ENCODE results near the gene SETBP1.

Gene SETBP1

GRCh38 chr18:45073556-45073955 is 392.9 kb downstream of the SETBP1 start:
- Histone ChIP-seq H3K79me2 (ENCODE audit: insufficient read depth, low read length) (no peaks in the 10 kb centered on the region), H3K36me3 (ENCODE audit: insufficient read depth, low read length) (no peaks in the 10 kb centered on the region), H3K27me3 (ENCODE audit: insufficient read depth, low read length) (no peaks in the 10 kb centered on the region), H3K9ac (ENCODE audit: low read length) (no peak overlapping the region), H3K27ac (ENCODE audit: low read depth, low read length, poor library complexity, severe bottlenecking) (no peak overlapping the region), H3K4me3 (ENCODE audit: low read depth, low read length, poor library complexity, severe bottlenecking) (no peak overlapping the region), H2AFZ (ENCODE audit: low read length) (no peak overlapping the region), H3K9me2 (ENCODE audit: low read depth, low read length) (no peaks in the 10 kb centered on the region), H3K9me3 (ENCODE audit: low read length) (no peaks in the 10 kb centered on the region), H4K20me1 (ENCODE audit: insufficient read depth, low read length) (no peaks in the 10 kb centered on the region), H3F3A (ENCODE audit: insufficient read depth, low read length) (no peaks in the 10 kb centered on the region), H3K4me2 (ENCODE audit: low read length) (no peak overlapping the region), H3K4me1 (ENCODE audit: insufficient read depth, low read length, severe bottlenecking) (no peaks in the 10 kb centered on the region)
- no peak for TF ChIP-seq EZH2 (IDR thresholded peaks at IDR 0.05; ENCODE audit: borderline replicate concordance, low read length)
- no peak for TF ChIP-seq CTCF (IDR thresholded peaks at IDR 0.05; ENCODE audit: low read length)

GRCh38 chr18:45081566-45082181 is 401.0 kb downstream of the SETBP1 start:
- Histone ChIP-seq H3K36me3 (ENCODE audit: insufficient read depth, low read length) (no peaks in the 10 kb centered on the region), H3K9me2 (ENCODE audit: low read depth, low read length) (no peaks in the 10 kb centered on the region), H3K9me3 (ENCODE audit: low read length) (peaks cover 6% of the 10 kb centered on the region; the same call in 1 of the 2 replicates), H3K79me2 (ENCODE audit: insufficient read depth, low read length) (no peaks in the 10 kb centered on the region), H3K4me3 (ENCODE audit: low read depth, low read length, poor library complexity, severe bottlenecking) (no peak overlapping the region), H3K27ac (ENCODE audit: low read depth, low read length, poor library complexity, severe bottlenecking) (no peak overlapping the region), H2AFZ (ENCODE audit: low read length) (no peak overlapping the region), H3F3A (ENCODE audit: insufficient read depth, low read length) (no peaks in the 10 kb centered on the region), H3K9ac (ENCODE audit: low read length) (no peak overlapping the region), H3K4me2 (ENCODE audit: low read length) (no peak overlapping the region), H4K20me1 (ENCODE audit: insufficient read depth, low read length) (no peaks in the 10 kb centered on the region), H3K27me3 (ENCODE audit: insufficient read depth, low read length) (peaks cover 4% of the 10 kb centered on the region; the same call in 1 of the 2 replicates), H3K4me1 (ENCODE audit: insufficient read depth, low read length, severe bottlenecking) (no peaks in the 10 kb centered on the region)
- no peak for TF ChIP-seq EZH2 (IDR thresholded peaks at IDR 0.05; ENCODE audit: borderline replicate concordance, low read length)
- TF ChIP-seq CTCF (IDR thresholded peaks at IDR 0.05; ENCODE audit: low read length) = no peak

- H3K9me2 ChIP-seq (ENCODE audit: low read depth, low read length) = no peaks in the 10 kb centered on the region
- no peak overlapping the region for H3K27ac ChIP-seq (ENCODE audit: low read depth, low read length, poor library complexity, severe bottlenecking)
- H3K4me3 ChIP-seq (ENCODE audit: low read depth, low read length, poor library complexity, severe bottlenecking) = no peak overlapping the region
- no peak overlapping the region for H3K9ac ChIP-seq (ENCODE audit: low read length)
- peaks cover 4% of the 10 kb centered on the region; the same call in 1 of the 2 replicates for H3K27me3 ChIP-seq (ENCODE audit: insufficient read depth, low read length)
- no peaks in the 10 kb centered on the region for H3K36me3 ChIP-seq (ENCODE audit: insufficient read depth, low read length)
- H3K4me2 ChIP-seq (ENCODE audit: low read length) = no peak overlapping the region
- H3K9me3 ChIP-seq (ENCODE audit: low read length) = peaks cover 6% of the 10 kb centered on the region; the same call in 1 of the 2 replicates
- H4K20me1 ChIP-seq (ENCODE audit: insufficient read depth, low read length) = no peaks in the 10 kb centered on the region
- no peaks in the 10 kb centered on the region for H3K4me1 ChIP-seq (ENCODE audit: insufficient read depth, low read length, severe bottlenecking)
- no peaks in the 10 kb centered on the region for H3F3A ChIP-seq (ENCODE audit: insufficient read depth, low read length)
- H3K79me2 ChIP-seq (ENCODE audit: insufficient read depth, low read length) = no peaks in the 10 kb centered on the region
- no peak for TF ChIP-seq EZH2 (IDR thresholded peaks at IDR 0.05; ENCODE audit: borderline replicate concordance, low read length)
- no peak for TF ChIP-seq CTCF (IDR thresholded peaks at IDR 0.05; ENCODE audit: low read length)
- H2AFZ ChIP-seq (ENCODE audit: low read length) = no peak overlapping the region
Observed at GRCh38 chr18:45083226-45083855, 402.7 kb downstream of the SETBP1 start.
